Measurements from ENCODE around the gene CFAP52.
A peak's percentile ranks its signal among the peaks of the same experiment; 100 is the strongest.
"Not testable (repeated sequence)": the region's sequence is repeated elsewhere in the genome, so short reads cannot be mapped to it uniquely, and the experiment has no call there.

The CFAP52 gene

GRCh38 chr17:9576521-9577372 lies at the start of gene CFAP52:
Gene CFAP52 (plus strand): TSS chr17:9576642. CDS start chr17:9576696, 54 bp downstream.
- peak within 1 kb of the TSS; percentile 78 for H3K4me3 ChIP-seq (ENCODE audit: low read depth, low read length)

GRCh38 chr17:9527788-9528187 lies 48.7 kb upstream of the CFAP52 start:
- H3K4me3 ChIP-seq (ENCODE audit: low read depth, low read length): no peak overlapping the region

GRCh38 chr17:9529033-9529700 lies 47.3 kb upstream of the CFAP52 start:
- H3K4me3 ChIP-seq (ENCODE audit: low read depth, low read length): no peak overlapping the region

GRCh38 chr17:9531034-9531433 lies 45.4 kb upstream of the CFAP52 start:
- no peak overlapping the region for H3K4me3 ChIP-seq (ENCODE audit: low read depth, low read length)

GRCh38 chr17:9532715-9533114 lies 43.7 kb upstream of the CFAP52 start:
- H3K4me3 ChIP-seq (ENCODE audit: low read depth, low read length): no peak overlapping the region

GRCh38 chr17:9533441-9533840 lies 43.0 kb upstream of the CFAP52 start:
- H3K4me3 ChIP-seq (ENCODE audit: low read depth, low read length): no peak overlapping the region

- no peak overlapping the region for H3K4me3 ChIP-seq (ENCODE audit: low read depth, low read length)
These were observed 40.4 kb upstream of the CFAP52 start for GRCh38 chr17:9536061-9536460.

- H3K4me3 ChIP-seq (ENCODE audit: low read depth, low read length): no peak overlapping the region
These were observed 39.2 kb upstream of the CFAP52 start for GRCh38 chr17:9537177-9537776.

- H3K4me3 ChIP-seq (ENCODE audit: low read depth, low read length): no peak overlapping the region
These were observed 37.8 kb upstream of the CFAP52 start for GRCh38 chr17:9538626-9539025.

GRCh38 chr17:9541718-9542117 lies 34.7 kb upstream of the CFAP52 start:
- no peak overlapping the region for H3K4me3 ChIP-seq (ENCODE audit: low read depth, low read length)

- no peak overlapping the region for H3K4me3 ChIP-seq (ENCODE audit: low read depth, low read length)
These were observed 32.2 kb upstream of the CFAP52 start for GRCh38 chr17:9544221-9544620.

- H3K4me3 ChIP-seq (ENCODE audit: low read depth, low read length): no peak overlapping the region
These were observed 27.2 kb upstream of the CFAP52 start for GRCh38 chr17:9549215-9549614.

- H3K4me3 ChIP-seq (ENCODE audit: low read depth, low read length): no peak overlapping the region
These were observed 23.3 kb upstream of the CFAP52 start for GRCh38 chr17:9553181-9553580.

- no peak overlapping the region for H3K4me3 ChIP-seq (ENCODE audit: low read depth, low read length)
These were observed 22.8 kb upstream of the CFAP52 start for GRCh38 chr17:9553596-9553995.

- H3K4me3 ChIP-seq (ENCODE audit: low read depth, low read length): not testable (repeated sequence)
These were observed 21.7 kb upstream of the CFAP52 start for GRCh38 chr17:9554715-9555114.

GRCh38 chr17:9557161-9557755 lies 19.2 kb upstream of the CFAP52 start:
- H3K4me3 ChIP-seq (ENCODE audit: low read depth, low read length): no peak overlapping the region

GRCh38 chr17:9557857-9558256 lies 18.6 kb upstream of the CFAP52 start:
- H3K4me3 ChIP-seq (ENCODE audit: low read depth, low read length): no peak overlapping the region

GRCh38 chr17:9564104-9564503 lies 12.3 kb upstream of the CFAP52 start:
- H3K4me3 ChIP-seq (ENCODE audit: low read depth, low read length): no peak overlapping the region

GRCh38 chr17:9566067-9566466 lies 10.4 kb upstream of the CFAP52 start:
- H3K4me3 ChIP-seq (ENCODE audit: low read depth, low read length): no peak overlapping the region

- H3K4me3 ChIP-seq (ENCODE audit: low read depth, low read length): not testable (repeated sequence)
These were observed 9.7 kb upstream of the CFAP52 start for GRCh38 chr17:9566739-9567138.

GRCh38 chr17:9568004-9568403 lies 8.4 kb upstream of the CFAP52 start:
- no peak overlapping the region for H3K4me3 ChIP-seq (ENCODE audit: low read depth, low read length)
